Tibial nerve (tissue), 4 donors: ENCODE measurements around the gene ANO6.

Source experiments
- CTCF ChIP-seq, 5 experiments: fragments of 200-600 bp in 3 of 5; fragments of 450-650 bp in 2 of 5; sonication (generic) in 3 of 5; IDR thresholded peaks; one replicate each; pipeline ENCODE4 v1.5.1; 2016 to 2019; ENCODE audit warnings: antibody characterized with exemption in 5 of 5, mild to moderate bottlenecking in 3 of 5, moderate library complexity in 2 of 5
- EP300 ChIP-seq, 2 donors: sonication (generic); formaldehyde crosslinking; IDR thresholded peaks; one replicate each; pipeline ENCODE4 v1.6.1; 2017; ENCODE audit warnings: antibody characterized with exemption in 2 of 2, mild to moderate bottlenecking in 1 of 2
- POLR2A ChIP-seq, 2 donors: fragments of 450-650 bp; IDR thresholded peaks; one replicate each; pipeline ENCODE4 v1.6.1; 2017; ENCODE audit warnings: antibody characterized with exemption in 2 of 2, mild to moderate bottlenecking in 2 of 2, moderate library complexity in 2 of 2

DNA sequence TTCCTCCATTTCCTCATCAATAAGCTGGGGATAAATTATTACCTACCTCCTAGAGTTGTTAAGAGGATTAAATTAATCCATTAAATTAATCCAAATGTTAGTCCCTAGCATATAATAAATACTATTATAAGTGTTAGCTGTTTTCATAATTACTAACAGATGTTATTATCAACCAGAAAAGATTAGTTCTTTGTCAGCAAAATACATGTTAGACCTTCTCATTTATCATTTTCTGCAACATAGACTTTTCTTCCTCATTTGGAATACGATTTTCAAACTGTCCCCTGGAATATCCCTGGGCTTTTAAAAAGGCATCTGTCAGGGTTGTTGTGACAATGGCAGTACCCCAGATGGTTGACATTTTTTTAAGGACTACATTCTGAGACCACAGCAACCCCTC lies 133.1 kb downstream of the ANO6 start:
- TF ChIP-seq CTCF (IDR thresholded peaks at IDR 0.05): no peak
- no peak for TF ChIP-seq POLR2A (IDR thresholded peaks at IDR 0.05)
- TF ChIP-seq EP300 (IDR thresholded peaks at IDR 0.05): no peak
